ENCODE data around the gene LTBR. TPM values are rescaled to one million over a fixed set of nuclear protein-coding genes. Genes with fewer than 3 reads are reported as not detected.

The LTBR gene
- total and polyA plus RNA-seq, 10 of the 15 experiments (the other 5 are each of a cell fraction or from before 2014, with no cell fraction given) = 0.24 to 0.44 TPM; not detected in 8

DNA sequence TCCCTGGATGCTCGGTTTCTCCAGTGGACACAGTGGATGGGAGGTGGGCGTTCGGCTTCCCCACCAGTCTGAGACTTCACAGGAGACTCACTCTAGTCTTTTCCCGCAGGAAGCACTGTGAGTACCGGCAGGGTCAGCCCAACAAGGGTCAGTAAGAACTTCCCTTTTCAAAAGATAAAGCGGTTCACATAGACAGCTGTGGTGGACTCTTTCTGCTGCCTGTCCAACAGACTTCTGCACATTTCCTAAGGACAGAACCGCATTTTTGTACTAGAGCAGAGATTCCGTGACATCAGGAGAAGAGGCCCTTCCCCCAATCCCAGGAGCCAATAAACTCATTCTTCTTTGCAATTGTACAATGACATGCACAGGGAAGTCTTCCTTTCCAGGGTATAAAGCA lies 10.4 kb downstream of the LTBR start (continued):
- TF ChIP-seq EZH2 (IDR thresholded peaks at IDR 0.05; ENCODE audit: borderline replicate concordance, control insufficient read depth, low read depth, low read length) (no peak), ZSCAN29 (IDR thresholded peaks at IDR 0.05) (no peak)

DNA sequence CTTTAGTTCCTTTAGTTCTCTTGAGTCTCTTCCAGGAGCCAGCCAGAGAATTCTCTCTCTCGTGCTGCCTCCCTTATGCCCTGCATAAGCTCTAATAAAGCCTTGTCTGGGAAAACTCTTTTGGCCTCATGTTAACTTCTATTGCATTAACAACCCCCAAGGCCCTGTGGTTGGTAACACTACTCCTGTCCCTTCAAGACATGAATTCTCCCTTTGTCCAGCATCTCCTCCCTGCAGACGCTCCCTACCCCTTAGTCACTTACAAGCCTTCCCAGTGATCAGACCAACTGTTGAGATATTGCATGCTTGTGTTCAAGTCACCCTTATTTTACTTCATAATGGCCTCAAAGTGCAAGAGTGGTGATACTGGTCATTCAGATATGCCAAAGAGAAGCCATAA lies 12.1 kb downstream of the LTBR start:
- CTCF ChIA-PET = no interaction called here
- Histone ChIP-seq H3K27me3 (replicated peaks in 1 of 2; ENCODE audit: control insufficient read depth in 2 of 2, insufficient read depth in 2 of 2, low read length in 1 of 2) (no peaks in the 10 kb centered on the region; a peak in 1 of 4 replicates), H3K9me3 (replicated peaks; ENCODE audit: control insufficient read depth, insufficient read depth, low read length) (no peaks in the 10 kb centered on the region), H3K4me1 (ENCODE audit: control insufficient read depth, insufficient read depth, low read length) (no peaks in the 10 kb centered on the region), H3K4me2 (ENCODE audit: control insufficient read depth, insufficient read depth) (no peak overlapping the region), H3K9ac (ENCODE audit: control insufficient read depth, insufficient read depth, low read length) (no peak overlapping the region), H3K79me2 (ENCODE audit: control insufficient read depth, insufficient read depth, low read length) (no peaks in the 10 kb centered on the region), H3K4me3 (no peak overlapping the region), H3K36me3 (ENCODE audit: control insufficient read depth in 2 of 2, insufficient read depth in 2 of 2, low read length in 1 of 2) (no peaks in the 10 kb centered on the region; a peak in 1 of 4 replicates), H4K20me1 (ENCODE audit: control insufficient read depth, insufficient read depth) (no peaks in the 10 kb centered on the region), H2AFZ (ENCODE audit: control insufficient read depth, low read depth, low read length) (no peak overlapping the region), H3K27ac (ENCODE audit: control insufficient read depth, insufficient read depth) (no peak overlapping the region)
- SMC1A ChIA-PET (ENCODE audit: uncharacterized antibody, unreplicated experiment) = no interaction called here
- in situ Hi-C loops (cut with MboI) (no loop called here), intact Hi-C loops (cut with micrococcal nuclease; ENCODE audit: unreplicated experiment) (no loop called here)
- WGBS (ENCODE audit: insufficient coverage, insufficient replicate concordance, low lambda C conversion rate, missing lambda C conversion rate) = 67% methylated on average over 2 of the region's 2 CpGs
- ATAC-seq = no peak
- BruUV-seq (replicated peaks) = no TSS peak
- POLR2A ChIA-PET = no interaction called here
- RAD21 ChIA-PET (ENCODE audit: unreplicated experiment) = no interaction called here
- no peak for DNase-seq (ENCODE audit: low read depth, low spot score)
- FAIRE-seq = no peak
- no peak for TF ChIP-seq SMAD1 (IDR thresholded peaks at IDR 0.05; ENCODE audit: low read depth, partially characterized antibody)
- no peak for TF ChIP-seq PBX3 (IDR thresholded peaks at IDR 0.05; ENCODE audit: insufficient replicate concordance, low read depth, low read length)
- TF ChIP-seq CHD2 (IDR thresholded peaks at IDR 0.05; ENCODE audit: borderline replicate concordance, low read depth, low read length) = no peak
- TF ChIP-seq KDM1A (IDR thresholded peaks at IDR 0.05; ENCODE audit: borderline replicate concordance) = no peak
- no peak for TF ChIP-seq CTCF (IDR thresholded peaks at IDR 0.05 in 2 of 3, conservative IDR thresholded peaks at IDR 0.05 in 1 of 3; ENCODE audit: control insufficient read depth in 2 of 3, extremely low read depth in 1 of 3, insufficient read depth in 1 of 3, low read depth in 3 of 3, low read length in 3 of 3)
- no peak for TF ChIP-seq CBX5 (IDR thresholded peaks at IDR 0.05; ENCODE audit: low read depth)
- TF ChIP-seq, protein P1, sequence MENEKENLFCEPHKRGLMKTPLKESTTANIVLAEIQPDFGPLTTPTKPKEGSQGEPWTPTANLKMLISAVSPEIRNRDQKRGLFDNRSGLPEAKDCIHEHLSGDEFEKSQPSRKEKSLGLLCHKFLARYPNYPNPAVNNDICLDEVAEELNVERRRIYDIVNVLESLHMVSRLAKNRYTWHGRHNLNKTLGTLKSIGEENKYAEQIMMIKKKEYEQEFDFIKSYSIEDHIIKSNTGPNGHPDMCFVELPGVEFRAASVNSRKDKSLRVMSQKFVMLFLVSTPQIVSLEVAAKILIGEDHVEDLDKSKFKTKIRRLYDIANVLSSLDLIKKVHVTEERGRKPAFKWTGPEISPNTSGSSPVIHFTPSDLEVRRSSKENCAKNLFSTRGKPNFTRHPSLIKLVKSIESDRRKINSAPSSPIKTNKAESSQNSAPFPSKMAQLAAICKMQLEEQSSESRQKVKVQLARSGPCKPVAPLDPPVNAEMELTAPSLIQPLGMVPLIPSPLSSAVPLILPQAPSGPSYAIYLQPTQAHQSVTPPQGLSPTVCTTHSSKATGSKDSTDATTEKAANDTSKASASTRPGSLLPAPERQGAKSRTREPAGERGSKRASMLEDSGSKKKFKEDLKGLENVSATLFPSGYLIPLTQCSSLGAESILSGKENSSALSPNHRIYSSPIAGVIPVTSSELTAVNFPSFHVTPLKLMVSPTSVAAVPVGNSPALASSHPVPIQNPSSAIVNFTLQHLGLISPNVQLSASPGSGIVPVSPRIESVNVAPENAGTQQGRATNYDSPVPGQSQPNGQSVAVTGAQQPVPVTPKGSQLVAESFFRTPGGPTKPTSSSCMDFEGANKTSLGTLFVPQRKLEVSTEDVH (IDR thresholded peaks at IDR 0.05; ENCODE audit: low read depth, partially characterized antibody) = no peak
- TF ChIP-seq WRNIP1 (IDR thresholded peaks at IDR 0.05; ENCODE audit: borderline replicate concordance, low read depth, low read length) = no peak
- no peak for TF ChIP-seq MEF2A (IDR thresholded peaks at IDR 0.05; ENCODE audit: insufficient read depth, low read depth, low read length)
- TF ChIP-seq EZH2 (IDR thresholded peaks at IDR 0.05; ENCODE audit: borderline replicate concordance, control insufficient read depth, low read depth, low read length) = no peak
- TF ChIP-seq ATF2 (IDR thresholded peaks at IDR 0.05; ENCODE audit: low read length) = no peak
- TF ChIP-seq ETV6 (conservative IDR thresholded peaks at IDR 0.05 in 1 of 2, IDR thresholded peaks at IDR 0.05 in 1 of 2; ENCODE audit: borderline replicate concordance in 1 of 2, low read depth in 1 of 2) = no peak
- TF ChIP-seq IKZF1 (conservative IDR thresholded peaks at IDR 0.05) = no peak
- TF ChIP-seq TBL1XR1 (IDR thresholded peaks at IDR 0.05; ENCODE audit: low read depth, low read length) = no peak

Data from GM12878 (cell line).